Skin of body (tissue), 2 donors: ENCODE results near the gene VIL1. TPM values are rescaled to one million over a fixed set of nuclear protein-coding genes. Genes with fewer than 3 reads are reported as not detected.

Source experiments
- DNase-seq: peaks from one replicate; lab custom pipeline; 2025; lab: John Stamatoyannopoulos, UW
- total RNA-seq: library from RNA; depleted of rRNA; stranded (reverse); fragments of >200 nt; gene quantifications from one replicate; pipeline ENCODE4 v1.2.3, GENCODE V29; 2014

VIL1 gene
- total RNA-seq, 1 donor from 2014 or later: 0.10 TPM

GRCh38 chr2:218405086-218405745 lies 13.7 kb upstream of the VIL1 start:
- no peak for DNase-seq

- no peak for DNase-seq
These were observed 13.1 kb upstream of the VIL1 start for GRCh38 chr2:218405746-218406208.

GRCh38 chr2:218406209-218406948 lies 12.5 kb upstream of the VIL1 start:
- peak; percentile 88 for DNase-seq

GRCh38 chr2:218406949-218407618 lies 11.8 kb upstream of the VIL1 start:
- peak; percentile 80 for DNase-seq

GRCh38 chr2:218407717-218408116 lies 11.2 kb upstream of the VIL1 start:
- no peak for DNase-seq

GRCh38 chr2:218418321-218418716 lies 604 bp upstream of the VIL1 start:
- no peak for DNase-seq

GRCh38 chr2:218419630-218420216 lies 800 bp downstream of the VIL1 start:
- DNase-seq: no peak

- DNase-seq: no peak
These were observed 2.1 kb downstream of the VIL1 start for GRCh38 chr2:218421027-218421426.

GRCh38 chr2:218422403-218423086 lies 3.6 kb downstream of the VIL1 start:
- no peak for DNase-seq

GRCh38 chr2:218423584-218423983 lies 4.7 kb downstream of the VIL1 start:
- DNase-seq: no peak

- DNase-seq: no peak
These were observed 6.6 kb downstream of the VIL1 start for GRCh38 chr2:218425531-218425930.

- no peak for DNase-seq
These were observed 8.8 kb downstream of the VIL1 start for GRCh38 chr2:218427741-218428140.

GRCh38 chr2:218428846-218429558 lies 10.1 kb downstream of the VIL1 start:
- no peak for DNase-seq

GRCh38 chr2:218429911-218430692 lies 11.2 kb downstream of the VIL1 start:
- no peak for DNase-seq

GRCh38 chr2:218430721-218431120 lies 11.8 kb downstream of the VIL1 start:
- no peak for DNase-seq

GRCh38 chr2:218431878-218432277 lies 13.0 kb downstream of the VIL1 start:
- no peak for DNase-seq

GRCh38 chr2:218432676-218433365 lies 13.9 kb downstream of the VIL1 start:
- DNase-seq: no peak

- DNase-seq: no peak
These were observed 15.5 kb downstream of the VIL1 start for GRCh38 chr2:218434456-218434855.
